IgD-negative memory B cell (primary cell): ENCODE results near the gene CNIH3. TPM values are rescaled to one million over a fixed set of nuclear protein-coding genes. Genes with fewer than 3 reads are reported as not detected.

Source experiments
- H3K27ac Mint-ChIP-seq, 3 donors: one replicate each; pipeline ENCODE4 v1.8.0; 2020 to 2022; ENCODE audit warnings: mild to moderate bottlenecking in 3 of 3, mixed read lengths in 3 of 3, moderate library complexity in 1 of 3
- H3K27me3 Mint-ChIP-seq: one replicate; pipeline ENCODE4 v1.8.0; 2021; ENCODE audit warnings: mixed read lengths
- H3K36me3 Mint-ChIP-seq: one replicate; pipeline ENCODE4 v1.8.0; 2020; ENCODE audit warnings: mild to moderate bottlenecking, mixed read lengths
- H3K4me1 Mint-ChIP-seq, 3 donors: one replicate each; pipeline ENCODE4 v1.8.0; 2020 to 2022; ENCODE audit warnings: mixed read lengths in 3 of 3, mild to moderate bottlenecking in 1 of 3
- H3K4me3 Mint-ChIP-seq, 4 donors: one replicate each; pipeline ENCODE4 v1.8.0; 2020 to 2022; ENCODE audit warnings: mild to moderate bottlenecking in 4 of 4, mixed read lengths in 4 of 4, moderate library complexity in 3 of 4
- H3K9me3 Mint-ChIP-seq, 3 donors: one replicate each; pipeline ENCODE4 v1.8.0; 2020 to 2021; ENCODE audit warnings: mixed read lengths in 3 of 3, mild to moderate bottlenecking in 1 of 3
- polyA plus RNA-seq: library from polyadenylated mRNA; unstranded; fragments of 300-500 nt; fragmentation: Illumina TruSeq; gene quantifications from one replicate; pipeline ENCODE4 v1.2.3, GENCODE V29; 2021

CNIH3 gene
- polyA plus RNA-seq, 1 donor from 2014 or later: 3.2 TPM

- Mint-ChIP-seq H3K27ac (no peak overlapping the region), H3K36me3 (peaks cover 1% of the 10 kb centered on the region), H3K9me3 (peaks cover 5 to 10% (median 8%) of the 10 kb centered on the region in 3 donors), H3K27me3 (peaks cover 5% of the 10 kb centered on the region), H3K4me1 (no peaks in the 10 kb centered on the region), H3K4me3 (no peak overlapping the region)
Measured at GRCh38 chr1:224759681-224760091, 143.6 kb downstream of the CNIH3 start.

- Mint-ChIP-seq H3K27me3 (peaks cover 7% of the 10 kb centered on the region), H3K27ac (no peak overlapping the region), H3K36me3 (peaks cover 1% of the 10 kb centered on the region), H3K9me3 (peaks cover 5 to 10% (median 8%) of the 10 kb centered on the region in 3 donors), H3K4me3 (no peak overlapping the region), H3K4me1 (no peaks in the 10 kb centered on the region)
Measured at GRCh38 chr1:224760163-224760562, 144.0 kb downstream of the CNIH3 start.

DNA sequence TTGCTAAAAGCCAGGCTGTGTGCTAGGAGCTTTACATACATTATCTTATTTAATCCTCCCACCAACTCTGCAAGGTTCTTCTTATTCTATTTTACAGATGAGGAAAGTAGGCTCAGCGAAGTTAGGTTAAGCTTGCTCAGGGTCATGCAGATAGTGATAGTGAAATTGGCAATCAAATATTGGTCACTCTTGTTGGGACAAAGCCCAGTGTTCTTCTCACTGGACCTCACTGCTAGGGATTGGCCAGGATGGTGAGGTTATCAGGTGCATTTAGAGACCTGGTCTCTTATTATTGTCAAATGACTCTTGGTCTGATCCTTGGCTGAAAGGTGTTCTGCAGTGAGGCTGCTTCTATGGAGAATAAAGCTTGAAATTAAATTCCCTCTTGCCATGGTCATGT is 145.1 kb downstream of the CNIH3 start:
- H3K9me3 Mint-ChIP-seq: peaks cover 4 to 10% (median 8%) of the 10 kb centered on the region in 3 donors
- H3K27ac Mint-ChIP-seq: no peak overlapping the region
- peaks cover 8% of the 10 kb centered on the region for H3K27me3 Mint-ChIP-seq
- H3K4me3 Mint-ChIP-seq: no peak overlapping the region
- no peaks in the 10 kb centered on the region for H3K4me1 Mint-ChIP-seq
- peaks cover 1% of the 10 kb centered on the region for H3K36me3 Mint-ChIP-seq

DNA sequence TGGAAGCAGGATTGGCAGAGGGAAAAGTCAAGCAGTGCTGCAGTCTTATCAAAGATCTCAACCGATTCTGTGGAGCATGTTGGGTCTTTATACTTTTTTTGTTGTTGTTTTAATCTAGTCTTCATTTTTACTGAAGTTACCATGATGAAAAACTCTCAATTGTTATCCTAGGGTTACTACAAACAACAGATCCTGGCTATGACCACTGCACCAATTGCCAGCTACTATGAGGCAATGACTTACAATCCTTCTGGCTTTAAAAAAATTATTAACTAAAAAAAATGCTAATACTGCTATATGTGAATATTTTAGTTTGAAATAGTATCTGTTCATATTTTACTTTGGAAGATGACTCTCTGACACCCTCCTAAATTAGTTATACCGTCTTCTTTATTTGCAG is 145.9 kb downstream of the CNIH3 start:
- no peak overlapping the region for H3K4me3 Mint-ChIP-seq
- no peak overlapping the region for H3K27ac Mint-ChIP-seq
- peaks cover 8% of the 10 kb centered on the region for H3K27me3 Mint-ChIP-seq
- peaks cover 2 to 10% (median 8%) of the 10 kb centered on the region in 3 donors for H3K9me3 Mint-ChIP-seq
- H3K4me1 Mint-ChIP-seq: no peaks in the 10 kb centered on the region
- peaks cover 1% of the 10 kb centered on the region for H3K36me3 Mint-ChIP-seq

DNA sequence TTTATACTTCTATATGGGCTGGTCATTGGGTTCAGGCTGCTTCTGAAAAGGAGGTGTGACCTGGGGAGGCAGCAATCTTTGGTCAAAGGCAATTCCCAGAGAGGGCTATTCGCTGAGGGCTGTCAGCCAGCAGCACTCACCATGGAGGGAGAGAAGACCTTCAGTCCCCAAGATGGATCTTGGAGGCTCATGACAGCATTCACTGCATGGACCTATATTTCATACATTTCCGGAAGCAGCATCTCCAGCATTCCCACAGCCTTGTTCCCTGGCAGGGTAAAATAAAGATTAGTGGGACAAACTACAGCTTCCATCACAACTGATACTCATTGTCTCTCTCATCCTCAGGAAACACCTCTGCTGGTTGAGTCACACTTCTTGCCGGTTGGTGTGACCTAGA is 146.6 kb downstream of the CNIH3 start:
- H3K4me3 Mint-ChIP-seq: no peak overlapping the region
- peaks cover 11% of the 10 kb centered on the region for H3K27me3 Mint-ChIP-seq
- peaks cover 1% of the 10 kb centered on the region for H3K36me3 Mint-ChIP-seq
- H3K9me3 Mint-ChIP-seq: peaks cover 2 to 10% (median 8%) of the 10 kb centered on the region in 3 donors
- H3K4me1 Mint-ChIP-seq: no peaks in the 10 kb centered on the region
- no peak overlapping the region for H3K27ac Mint-ChIP-seq

GRCh38 chr1:224763126-224763775 is 147.1 kb downstream of the CNIH3 start:
- peaks cover 1% of the 10 kb centered on the region for H3K36me3 Mint-ChIP-seq
- H3K9me3 Mint-ChIP-seq: peaks cover 2 to 10% (median 8%) of the 10 kb centered on the region in 3 donors
- peaks cover 12% of the 10 kb centered on the region for H3K27me3 Mint-ChIP-seq
- no peak overlapping the region for H3K4me3 Mint-ChIP-seq
- H3K27ac Mint-ChIP-seq: no peak overlapping the region
- H3K4me1 Mint-ChIP-seq: no peaks in the 10 kb centered on the region

- Mint-ChIP-seq H3K27me3 (peaks cover 12% of the 10 kb centered on the region), H3K4me1 (no peaks in the 10 kb centered on the region), H3K36me3 (peaks cover 1% of the 10 kb centered on the region), H3K4me3 (no peak overlapping the region), H3K9me3 (no peaks in the 10 kb centered on the region), H3K27ac (no peak overlapping the region)
Measured at GRCh38 chr1:224766266-224766665, 150.1 kb downstream of the CNIH3 start.

- no peaks in the 10 kb centered on the region for H3K9me3 Mint-ChIP-seq
- H3K36me3 Mint-ChIP-seq: peaks cover 1% of the 10 kb centered on the region
- no peaks in the 10 kb centered on the region for H3K4me1 Mint-ChIP-seq
- H3K4me3 Mint-ChIP-seq: no peak overlapping the region
- H3K27ac Mint-ChIP-seq: peak overlapping the region in 1 of 3 donors; percentile 74
- H3K27me3 Mint-ChIP-seq: peaks cover 13% of the 10 kb centered on the region
Measured at GRCh38 chr1:224767031-224767430, 150.9 kb downstream of the CNIH3 start.

GRCh38 chr1:224767676-224768075 is 151.6 kb downstream of the CNIH3 start:
- H3K36me3 Mint-ChIP-seq: no peaks in the 10 kb centered on the region
- H3K4me1 Mint-ChIP-seq: no peaks in the 10 kb centered on the region
- H3K9me3 Mint-ChIP-seq: no peaks in the 10 kb centered on the region
- H3K27me3 Mint-ChIP-seq: peaks cover 17% of the 10 kb centered on the region
- H3K27ac Mint-ChIP-seq: no peak overlapping the region
- no peak overlapping the region for H3K4me3 Mint-ChIP-seq

GRCh38 chr1:224768971-224769370 is 152.9 kb downstream of the CNIH3 start:
- no peak overlapping the region for H3K27ac Mint-ChIP-seq
- no peaks in the 10 kb centered on the region for H3K36me3 Mint-ChIP-seq
- peaks cover 19% of the 10 kb centered on the region for H3K27me3 Mint-ChIP-seq
- no peak overlapping the region for H3K4me3 Mint-ChIP-seq
- H3K4me1 Mint-ChIP-seq: no peaks in the 10 kb centered on the region
- H3K9me3 Mint-ChIP-seq: no peaks in the 10 kb centered on the region

- no peaks in the 10 kb centered on the region for H3K4me1 Mint-ChIP-seq
- H3K27me3 Mint-ChIP-seq: peaks cover 18% of the 10 kb centered on the region
- H3K27ac Mint-ChIP-seq: no peak overlapping the region
- H3K4me3 Mint-ChIP-seq: no peak overlapping the region
- H3K9me3 Mint-ChIP-seq: no peaks in the 10 kb centered on the region
- no peaks in the 10 kb centered on the region for H3K36me3 Mint-ChIP-seq
Measured at GRCh38 chr1:224769452-224770335, 153.6 kb downstream of the CNIH3 start.

DNA sequence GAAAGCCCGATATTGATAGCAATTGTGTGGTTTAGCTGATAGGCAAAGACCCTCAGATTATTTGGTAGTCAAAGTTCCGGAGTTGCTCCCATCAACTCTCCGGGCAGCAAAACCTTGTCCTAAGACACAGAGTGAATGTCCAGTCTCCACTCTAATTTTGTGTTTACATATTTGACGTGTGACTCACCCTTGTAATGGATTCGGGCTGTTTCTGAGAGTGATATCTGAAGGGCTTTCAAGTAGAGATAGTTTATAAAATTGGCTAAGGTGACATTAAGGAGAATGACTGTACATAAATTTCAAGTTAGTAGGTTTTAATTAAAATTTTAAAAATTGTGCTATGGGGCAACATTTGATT is 154.2 kb downstream of the CNIH3 start:
- Mint-ChIP-seq H3K36me3 (no peaks in the 10 kb centered on the region), H3K4me1 (no peaks in the 10 kb centered on the region), H3K9me3 (no peaks in the 10 kb centered on the region), H3K27me3 (peaks cover 16% of the 10 kb centered on the region), H3K27ac (no peak overlapping the region), H3K4me3 (no peak overlapping the region)

DNA sequence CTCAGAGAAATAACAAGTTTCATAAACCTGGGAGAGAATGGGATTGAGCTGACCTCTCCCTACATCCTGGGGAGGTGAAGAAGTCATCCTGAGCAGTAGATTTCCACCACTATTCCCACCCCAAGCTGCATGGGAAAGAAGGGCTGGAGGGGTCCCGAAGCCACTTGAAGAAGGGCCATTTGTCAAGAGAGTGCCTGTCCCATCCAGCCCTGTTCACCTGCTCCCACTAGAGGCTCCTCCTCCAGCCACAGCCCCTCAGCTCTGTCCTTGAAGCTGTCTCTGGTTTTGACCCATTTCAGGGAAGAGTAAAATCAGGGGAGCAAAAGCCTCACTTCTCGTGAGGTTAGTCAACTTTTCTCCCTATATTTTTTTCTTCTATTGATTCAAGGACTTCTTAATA is 157.5 kb downstream of the CNIH3 start:
- no peak overlapping the region for H3K27ac Mint-ChIP-seq
- H3K36me3 Mint-ChIP-seq: no peaks in the 10 kb centered on the region
- H3K4me1 Mint-ChIP-seq: no peaks in the 10 kb centered on the region
- no peaks in the 10 kb centered on the region for H3K9me3 Mint-ChIP-seq
- no peak overlapping the region for H3K4me3 Mint-ChIP-seq
- H3K27me3 Mint-ChIP-seq: peaks cover 10% of the 10 kb centered on the region

- Mint-ChIP-seq H3K4me3 (no peak overlapping the region), H3K36me3 (no peaks in the 10 kb centered on the region), H3K9me3 (no peaks in the 10 kb centered on the region), H3K4me1 (no peaks in the 10 kb centered on the region), H3K27me3 (peaks cover 10% of the 10 kb centered on the region), H3K27ac (no peak overlapping the region)
Measured at GRCh38 chr1:224774378-224774777, 158.3 kb downstream of the CNIH3 start.

DNA sequence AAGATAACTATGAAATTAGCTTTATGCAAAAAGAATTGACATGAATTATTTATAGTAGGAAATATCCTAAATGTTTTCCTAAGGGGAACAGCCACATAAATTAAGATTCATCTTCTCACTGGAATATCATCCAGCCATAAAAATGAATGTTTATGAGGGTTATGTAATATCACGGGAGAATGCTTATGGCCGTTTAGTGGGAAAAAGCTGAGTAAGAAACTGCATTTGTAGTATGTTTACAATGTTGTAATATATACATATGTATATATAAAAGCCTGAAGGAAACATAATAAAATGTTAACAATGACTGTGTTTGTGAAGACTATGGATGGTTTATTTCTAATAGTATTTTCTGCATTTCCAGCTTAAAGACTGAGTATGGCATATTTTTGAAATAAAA is 161.1 kb downstream of the CNIH3 start:
- H3K4me1 Mint-ChIP-seq: no peaks in the 10 kb centered on the region

GRCh38 chr1:224779536-224779935 is 163.4 kb downstream of the CNIH3 start:
- no peaks in the 10 kb centered on the region for H3K27me3 Mint-ChIP-seq
- H3K4me3 Mint-ChIP-seq: no peak overlapping the region
- H3K4me1 Mint-ChIP-seq: peaks cover 6 to 8% (median 6%) of the 10 kb centered on the region in 3 donors

More for the DNA sequence above, 161.1 kb downstream of the CNIH3 start:
- no peaks in the 10 kb centered on the region for H3K36me3 Mint-ChIP-seq
- no peak overlapping the region for H3K4me3 Mint-ChIP-seq
- no peak overlapping the region for H3K27ac Mint-ChIP-seq
- peaks cover 5% of the 10 kb centered on the region for H3K27me3 Mint-ChIP-seq
- H3K9me3 Mint-ChIP-seq: no peaks in the 10 kb centered on the region

More at GRCh38 chr1:224779536-224779935, 163.4 kb downstream of the CNIH3 start:
- H3K9me3 Mint-ChIP-seq: peaks cover 0 to 2% (median 0%) of the 10 kb centered on the region in 3 donors
- H3K36me3 Mint-ChIP-seq: no peaks in the 10 kb centered on the region
- no peak overlapping the region for H3K27ac Mint-ChIP-seq
